Measurements from ENCODE around the gene TOM1L1.

TOM1L1 gene

GRCh38 chr17:54941285-54941684 lies 40.6 kb downstream of the TOM1L1 start:
- TF ChIP-seq CTCF (IDR thresholded peaks at IDR 0.05; ENCODE audit: low read depth, low read length): no peak
- H3K4me3 ChIP-seq (replicated peaks in 1 of 2; ENCODE audit: low read depth in 2 of 2, low read length in 2 of 2): no peak overlapping the region
- DNase-seq (ENCODE audit: low read depth in 2 of 2): no peak

GRCh38 chr17:54944796-54945195 lies 44.1 kb downstream of the TOM1L1 start:
- no peak for TF ChIP-seq CTCF (IDR thresholded peaks at IDR 0.05; ENCODE audit: low read depth, low read length)
- peak; percentile 17 to 20 for DNase-seq (ENCODE audit: low read depth in 2 of 2)
- no peak overlapping the region for H3K4me3 ChIP-seq (replicated peaks in 1 of 2; ENCODE audit: low read depth in 2 of 2, low read length in 2 of 2)

- no peak for TF ChIP-seq CTCF (IDR thresholded peaks at IDR 0.05; ENCODE audit: low read depth, low read length)
- no peak for DNase-seq (ENCODE audit: low read depth in 2 of 2)
- H3K4me3 ChIP-seq (replicated peaks in 1 of 2; ENCODE audit: low read depth in 2 of 2, low read length in 2 of 2): no peak overlapping the region
Observed at GRCh38 chr17:54945231-54945630, 44.6 kb downstream of the TOM1L1 start.

GRCh38 chr17:54945671-54946070 lies 45.0 kb downstream of the TOM1L1 start:
- DNase-seq (ENCODE audit: low read depth in 2 of 2): peak; percentile 8 to 26
- H3K4me3 ChIP-seq (replicated peaks in 1 of 2; ENCODE audit: low read depth in 2 of 2, low read length in 2 of 2): no peak overlapping the region
- no peak for TF ChIP-seq CTCF (IDR thresholded peaks at IDR 0.05; ENCODE audit: low read depth, low read length)

GRCh38 chr17:54947396-54947795 lies 46.7 kb downstream of the TOM1L1 start:
- TF ChIP-seq CTCF (IDR thresholded peaks at IDR 0.05; ENCODE audit: low read depth, low read length): no peak

GRCh38 chr17:54948380-54948779 lies 47.7 kb downstream of the TOM1L1 start:
- no peak for TF ChIP-seq CTCF (IDR thresholded peaks at IDR 0.05; ENCODE audit: low read depth, low read length)
- peak; percentile 37 to 88 for DNase-seq (ENCODE audit: low read depth in 2 of 2)
- no peak overlapping the region for H3K4me3 ChIP-seq (replicated peaks in 1 of 2; ENCODE audit: low read depth in 2 of 2, low read length in 2 of 2)

More at GRCh38 chr17:54947396-54947795, 46.7 kb downstream of the TOM1L1 start:
- no peak overlapping the region for H3K4me3 ChIP-seq (replicated peaks in 1 of 2; ENCODE audit: low read depth in 2 of 2, low read length in 2 of 2)
- no peak for DNase-seq (ENCODE audit: low read depth in 2 of 2)

GRCh38 chr17:54950116-54950515 lies 49.5 kb downstream of the TOM1L1 start:
- TF ChIP-seq CTCF (IDR thresholded peaks at IDR 0.05; ENCODE audit: low read depth, low read length): no peak
- no peak overlapping the region for H3K4me3 ChIP-seq (replicated peaks in 1 of 2; ENCODE audit: low read depth in 2 of 2, low read length in 2 of 2)
- no peak for DNase-seq (ENCODE audit: low read depth in 2 of 2)
